SH-SY5Y (cell line): Measurements from ENCODE around the gene CHTF18.

Experiments used
- GATA2 ChIP-seq: IDR thresholded peaks from 2 replicates; pipeline ENCODE4 v1.6.1; 2011; ENCODE audit warnings: mild to moderate bottlenecking, low read depth, low read length
- GATA3 ChIP-seq: IDR thresholded peaks from 2 replicates; pipeline ENCODE4 v1.6.1; 2011; ENCODE audit warnings: low read depth, mild to moderate bottlenecking, low read length, moderate library complexity

DNA sequence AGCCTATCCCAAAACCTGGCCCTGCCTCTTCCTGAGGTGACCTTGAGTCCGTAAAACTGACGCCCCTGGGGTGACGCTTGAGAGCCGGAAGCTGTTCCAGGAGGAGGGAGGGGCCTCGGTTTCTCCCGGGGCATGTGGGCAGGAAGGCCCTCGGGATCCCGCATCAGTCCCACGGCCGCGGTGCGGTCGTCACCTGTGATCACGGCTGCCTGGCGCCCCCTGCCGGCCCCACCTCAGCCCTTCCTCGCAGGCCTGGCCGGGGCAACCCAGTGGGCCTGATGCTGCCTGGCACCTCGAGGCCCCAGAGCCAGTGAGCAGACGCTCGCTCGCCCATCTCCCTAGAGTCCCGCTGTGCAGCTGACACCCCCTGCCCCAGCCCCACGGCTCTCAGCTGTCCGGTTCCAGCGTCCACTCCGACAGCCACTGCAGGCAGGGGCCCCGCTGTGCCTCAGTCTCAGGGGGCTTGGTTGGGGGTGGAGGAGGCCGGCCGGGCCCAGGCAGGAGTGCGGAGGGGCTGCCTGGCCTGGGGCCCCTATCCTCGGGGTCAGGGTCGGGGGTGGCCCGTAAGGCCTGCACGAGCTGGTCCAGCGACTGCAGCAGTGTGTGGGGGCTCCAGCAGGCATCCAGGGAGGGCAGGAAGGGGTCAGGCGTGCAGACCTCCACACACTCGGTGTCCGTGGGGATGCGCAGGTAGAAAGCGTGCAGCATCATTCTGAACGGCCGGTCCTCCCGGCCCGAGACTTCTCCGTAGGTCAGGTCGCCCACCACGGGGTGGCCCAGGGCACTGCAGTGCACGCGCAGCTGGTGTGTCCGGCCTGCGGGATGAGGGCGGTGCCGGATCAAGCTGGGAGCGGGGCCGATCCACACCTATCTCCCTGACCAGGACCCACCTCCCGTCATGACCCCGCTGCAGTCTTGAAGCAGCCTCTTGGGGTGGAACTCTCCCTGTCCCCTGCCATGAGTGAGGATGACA, 2.6 kb upstream of the CHTF18 start:
- no peak for TF ChIP-seq GATA2
- no peak for TF ChIP-seq GATA3
